Panc1 (cell line): ENCODE results near the gene EID2B.

ENCODE experiments used
- POLR2AphosphoS5 ChIP-seq: IDR thresholded peaks from 2 replicates; pipeline ENCODE4 v1.6.1; 2012; ENCODE audit warnings: mild to moderate bottlenecking, low read depth, low read length, moderate library complexity
- TCF7L2 ChIP-seq: IDR thresholded peaks from 2 replicates; pipeline ENCODE4 v1.6.1; 2011; ENCODE audit warnings: mild to moderate bottlenecking, low read depth, low read length, inconsistent platforms
- TF ChIP-seq, protein P1 (sequence below): fragments of 450-650 bp; IDR thresholded peaks from 2 replicates; pipeline ENCODE4 v1.5.1; 2017; ENCODE audit warnings: mild to moderate bottlenecking

DNA sequence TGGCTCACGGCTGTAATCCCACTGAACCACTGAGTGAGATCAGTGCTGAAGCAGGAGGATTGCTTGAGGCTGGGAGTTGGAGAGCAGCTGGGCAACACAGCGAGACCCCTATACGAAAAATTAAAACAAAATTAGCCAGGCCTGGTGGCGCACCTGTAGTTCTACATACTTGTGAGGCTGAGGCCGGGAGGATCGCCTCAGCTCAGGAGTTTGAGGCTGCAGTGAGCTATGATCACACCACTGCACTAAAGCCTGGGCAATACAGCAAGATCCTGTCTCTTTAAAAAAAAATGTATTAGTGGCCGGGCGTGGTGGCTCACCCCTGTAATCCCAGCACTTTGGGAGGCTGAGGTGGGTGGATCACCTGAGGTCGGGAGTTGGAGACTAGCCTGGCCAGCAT lies 24.0 kb downstream of the EID2B start:
- TF ChIP-seq, protein P1, sequence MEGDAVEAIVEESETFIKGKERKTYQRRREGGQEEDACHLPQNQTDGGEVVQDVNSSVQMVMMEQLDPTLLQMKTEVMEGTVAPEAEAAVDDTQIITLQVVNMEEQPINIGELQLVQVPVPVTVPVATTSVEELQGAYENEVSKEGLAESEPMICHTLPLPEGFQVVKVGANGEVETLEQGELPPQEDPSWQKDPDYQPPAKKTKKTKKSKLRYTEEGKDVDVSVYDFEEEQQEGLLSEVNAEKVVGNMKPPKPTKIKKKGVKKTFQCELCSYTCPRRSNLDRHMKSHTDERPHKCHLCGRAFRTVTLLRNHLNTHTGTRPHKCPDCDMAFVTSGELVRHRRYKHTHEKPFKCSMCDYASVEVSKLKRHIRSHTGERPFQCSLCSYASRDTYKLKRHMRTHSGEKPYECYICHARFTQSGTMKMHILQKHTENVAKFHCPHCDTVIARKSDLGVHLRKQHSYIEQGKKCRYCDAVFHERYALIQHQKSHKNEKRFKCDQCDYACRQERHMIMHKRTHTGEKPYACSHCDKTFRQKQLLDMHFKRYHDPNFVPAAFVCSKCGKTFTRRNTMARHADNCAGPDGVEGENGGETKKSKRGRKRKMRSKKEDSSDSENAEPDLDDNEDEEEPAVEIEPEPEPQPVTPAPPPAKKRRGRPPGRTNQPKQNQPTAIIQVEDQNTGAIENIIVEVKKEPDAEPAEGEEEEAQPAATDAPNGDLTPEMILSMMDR, result no peak
- TF ChIP-seq POLR2AphosphoS5, result no peak
- TF ChIP-seq TCF7L2, result no peak
